Activated naive CD8-positive, alpha-beta T cell (primary cell): ENCODE data around the gene CACNA2D4.
"Not testable (repeated sequence)": the region's sequence is repeated elsewhere in the genome, so short reads cannot be mapped to it uniquely, and the experiment has no call there.

Source experiments
- H3K27ac Mint-ChIP-seq: one replicate; pipeline ENCODE4 v1.8.0; 2021; ENCODE audit warnings: mixed read lengths
- H3K27me3 Mint-ChIP-seq: one replicate; pipeline ENCODE4 v1.8.0; 2021; ENCODE audit warnings: mixed read lengths
- H3K36me3 Mint-ChIP-seq: one replicate; pipeline ENCODE4 v1.8.0; 2021; ENCODE audit warnings: mixed read lengths
- H3K4me1 Mint-ChIP-seq: one replicate; pipeline ENCODE4 v1.8.0; 2021; ENCODE audit warnings: low read depth, mixed read lengths
- H3K4me3 Mint-ChIP-seq: one replicate; pipeline ENCODE4 v1.8.0; 2021; ENCODE audit warnings: mild to moderate bottlenecking, mixed read lengths
- H3K9me3 Mint-ChIP-seq: one replicate; pipeline ENCODE4 v1.8.0; 2021; ENCODE audit warnings: low read depth, mixed read lengths

The CACNA2D4 gene

DNA sequence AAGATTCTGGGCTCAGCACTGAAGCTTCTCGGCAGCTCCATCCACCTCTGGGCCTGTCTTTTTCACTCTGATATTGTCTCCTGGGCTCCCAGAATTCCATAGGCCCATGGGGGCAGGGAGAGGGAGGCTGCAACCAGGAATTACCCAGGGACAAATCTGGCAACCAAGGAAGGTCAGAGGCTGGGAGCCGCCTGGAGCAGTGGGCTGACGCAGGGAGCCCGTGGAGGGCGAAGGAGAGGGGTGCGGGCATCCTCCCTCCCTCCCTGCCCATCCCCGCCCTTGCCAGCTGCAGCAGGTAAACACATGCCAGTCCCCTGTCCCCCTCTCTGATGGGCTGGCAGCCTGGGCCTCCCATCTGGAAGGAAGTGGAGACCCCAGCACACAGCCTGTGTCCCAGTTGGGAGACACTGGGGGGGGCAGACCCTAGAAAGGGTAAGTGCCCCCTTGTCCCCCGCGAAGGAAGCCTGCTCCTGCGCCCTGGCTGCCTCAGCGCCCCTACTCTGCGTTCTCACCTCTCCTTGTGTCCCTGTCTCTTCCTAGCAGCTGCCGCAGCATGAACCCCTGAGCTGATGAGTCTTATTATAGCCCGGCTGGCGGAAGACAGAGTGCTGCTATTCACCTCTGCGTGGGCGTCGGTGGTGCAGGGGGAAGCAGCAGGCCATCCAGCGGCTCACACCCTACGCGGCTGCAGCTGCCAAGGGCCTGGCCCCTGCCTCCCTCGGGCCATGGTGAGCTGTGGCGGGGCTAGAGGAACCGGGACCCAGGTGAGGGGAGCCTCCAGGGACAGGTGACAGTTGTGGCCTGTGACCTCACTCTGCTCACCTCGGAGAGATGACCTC lies 91.4 kb downstream of the CACNA2D4 start:
- no peak overlapping the region for H3K27ac Mint-ChIP-seq
- H3K27me3 Mint-ChIP-seq, result peaks cover 9% of the 10 kb centered on the region
- no peaks in the 10 kb centered on the region for H3K9me3 Mint-ChIP-seq
- H3K4me1 Mint-ChIP-seq, result no peaks in the 10 kb centered on the region
- no peak overlapping the region for H3K4me3 Mint-ChIP-seq
- no peaks in the 10 kb centered on the region for H3K36me3 Mint-ChIP-seq

DNA sequence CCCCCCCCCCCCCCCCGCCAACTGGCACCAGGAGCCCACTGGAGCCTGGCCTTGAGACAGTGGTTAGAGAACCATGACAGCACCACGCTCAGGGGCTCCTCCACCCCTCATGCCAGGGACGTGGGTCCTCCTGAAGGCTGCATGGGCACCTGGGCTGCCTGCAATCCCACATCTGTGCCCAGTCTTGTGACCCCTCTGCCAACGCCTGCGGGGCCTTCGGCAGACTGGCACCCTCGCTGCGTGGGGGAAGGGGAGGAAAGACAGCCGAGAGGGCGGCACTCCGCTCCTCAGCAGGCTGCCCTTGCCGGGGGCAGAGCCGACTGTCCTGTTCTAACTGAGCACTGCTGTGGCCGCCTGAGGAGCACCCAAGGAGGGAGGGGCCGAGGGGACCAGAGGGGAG lies 92.1 kb downstream of the CACNA2D4 start:
- Mint-ChIP-seq H3K27me3 (peaks cover 6% of the 10 kb centered on the region), H3K4me3 (no peak overlapping the region), H3K4me1 (no peaks in the 10 kb centered on the region)

DNA sequence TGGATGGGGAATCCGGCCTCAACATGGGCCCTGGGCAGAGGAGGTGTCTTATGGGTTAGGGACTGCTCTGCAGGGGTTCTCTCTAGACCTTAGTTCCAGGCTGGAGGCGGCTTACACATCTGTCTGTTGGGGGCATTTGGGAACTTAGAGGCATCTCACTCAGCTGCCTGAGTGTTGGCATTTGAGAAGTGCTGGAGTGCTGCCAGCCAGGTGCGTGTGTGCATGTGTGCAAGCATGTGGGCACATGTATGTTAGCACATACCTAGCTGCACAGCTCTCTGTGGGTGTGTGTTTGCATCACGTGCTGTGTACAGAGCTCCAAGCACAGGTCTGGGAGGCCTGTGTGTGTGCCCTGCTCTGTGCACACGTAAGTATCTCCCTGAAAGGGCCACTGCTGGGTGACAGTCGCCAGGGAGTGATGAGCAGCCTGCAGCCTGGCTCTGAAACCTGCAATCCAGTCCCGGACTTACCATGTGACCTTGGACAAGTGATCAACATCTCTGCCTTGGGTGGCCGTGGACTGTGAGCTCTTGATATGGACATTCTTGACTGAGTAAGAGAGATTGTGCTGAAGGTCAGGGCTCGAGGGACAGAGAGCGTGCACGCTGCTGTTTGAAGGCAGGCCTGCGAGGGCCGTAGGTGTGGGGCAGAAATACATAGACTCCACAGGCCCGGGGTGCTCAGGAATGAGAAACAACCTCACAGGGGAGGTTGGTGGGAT lies 92.9 kb downstream of the CACNA2D4 start:
- H3K27ac Mint-ChIP-seq, result no peak overlapping the region
- no peaks in the 10 kb centered on the region for H3K36me3 Mint-ChIP-seq
- peaks cover under 1% of the 10 kb centered on the region for H3K4me1 Mint-ChIP-seq
- peaks cover 6% of the 10 kb centered on the region for H3K27me3 Mint-ChIP-seq
- H3K4me3 Mint-ChIP-seq, result no peak overlapping the region
- H3K9me3 Mint-ChIP-seq, result no peaks in the 10 kb centered on the region

More for the DNA sequence above, 92.1 kb downstream of the CACNA2D4 start:
- Mint-ChIP-seq H3K9me3 (no peaks in the 10 kb centered on the region), H3K27ac (no peak overlapping the region), H3K36me3 (no peaks in the 10 kb centered on the region)

DNA sequence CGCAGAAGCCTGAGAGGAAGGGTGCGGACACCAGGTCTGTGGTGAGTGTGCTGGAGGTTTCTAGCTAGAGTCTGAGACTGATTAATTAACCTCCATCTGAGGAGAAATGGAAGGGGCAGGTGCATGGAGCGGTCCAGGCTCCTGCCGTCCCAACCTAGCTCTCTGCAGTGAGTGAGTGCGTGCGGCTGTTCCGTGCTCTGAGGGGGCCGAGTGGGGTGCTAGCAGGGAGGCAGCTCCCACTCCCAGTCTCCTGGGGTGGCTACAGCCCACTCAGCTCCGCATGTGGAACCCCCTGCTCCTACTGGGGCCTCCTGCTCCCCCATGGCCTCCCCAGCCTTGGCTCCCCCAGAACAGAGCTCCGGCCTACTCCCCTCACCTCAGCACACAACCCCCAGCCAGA lies 95.2 kb downstream of the CACNA2D4 start:
- Mint-ChIP-seq H3K4me1 (peaks cover 2% of the 10 kb centered on the region), H3K27me3 (peaks cover 13% of the 10 kb centered on the region), H3K9me3 (no peaks in the 10 kb centered on the region), H3K36me3 (no peaks in the 10 kb centered on the region), H3K4me3 (no peak overlapping the region), H3K27ac (no peak overlapping the region)

DNA sequence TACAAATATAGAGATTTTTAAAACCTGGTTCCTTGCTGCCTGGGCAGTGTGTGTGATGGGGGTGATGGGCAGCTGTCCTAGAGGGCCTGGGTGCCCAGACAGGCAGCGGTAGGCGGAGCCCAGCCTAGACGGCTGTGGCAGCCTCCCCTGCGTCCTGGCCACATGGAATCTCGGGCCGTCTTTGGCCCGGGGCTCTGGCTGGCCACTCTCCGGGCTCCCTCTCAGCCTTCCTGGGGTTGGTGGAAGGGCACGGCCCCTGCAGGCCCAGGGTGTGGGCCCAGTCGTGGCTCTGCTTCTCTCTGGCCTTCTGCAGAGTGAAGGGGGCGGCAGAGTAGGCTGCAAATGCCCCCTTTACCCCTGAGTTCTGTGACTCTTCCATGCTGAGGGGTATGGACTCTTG lies 95.8 kb downstream of the CACNA2D4 start:
- Mint-ChIP-seq H3K4me3 (no peak overlapping the region), H3K27ac (no peak overlapping the region), H3K27me3 (peaks cover 13% of the 10 kb centered on the region), H3K9me3 (no peaks in the 10 kb centered on the region), H3K4me1 (peaks cover 2% of the 10 kb centered on the region), H3K36me3 (no peaks in the 10 kb centered on the region)

DNA sequence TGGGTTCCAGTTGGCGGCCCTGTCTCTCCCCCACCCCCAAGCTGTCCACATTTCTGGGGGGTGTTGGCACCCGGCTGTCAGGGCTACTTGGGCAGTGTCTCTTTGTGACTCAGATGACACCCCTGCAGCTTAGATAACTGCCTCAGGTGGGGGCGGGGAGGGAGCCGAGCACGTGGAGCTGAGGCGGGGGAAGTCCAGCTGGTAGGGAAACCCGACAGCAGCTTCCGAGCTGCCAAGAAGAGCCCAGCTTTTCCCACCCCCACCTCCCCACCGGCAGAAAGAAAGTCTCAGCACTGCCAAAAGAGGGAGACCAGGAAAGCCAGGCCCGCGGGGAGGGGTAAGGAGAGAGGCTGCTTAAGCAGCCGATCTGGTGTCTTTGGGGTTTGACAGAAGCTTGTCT lies 96.6 kb downstream of the CACNA2D4 start:
- H3K9me3 Mint-ChIP-seq, result no peaks in the 10 kb centered on the region
- H3K27me3 Mint-ChIP-seq, result peaks cover 13% of the 10 kb centered on the region
- H3K4me1 Mint-ChIP-seq, result peaks cover 2% of the 10 kb centered on the region
- H3K36me3 Mint-ChIP-seq, result no peaks in the 10 kb centered on the region
- no peak overlapping the region for H3K4me3 Mint-ChIP-seq
- no peak overlapping the region for H3K27ac Mint-ChIP-seq

DNA sequence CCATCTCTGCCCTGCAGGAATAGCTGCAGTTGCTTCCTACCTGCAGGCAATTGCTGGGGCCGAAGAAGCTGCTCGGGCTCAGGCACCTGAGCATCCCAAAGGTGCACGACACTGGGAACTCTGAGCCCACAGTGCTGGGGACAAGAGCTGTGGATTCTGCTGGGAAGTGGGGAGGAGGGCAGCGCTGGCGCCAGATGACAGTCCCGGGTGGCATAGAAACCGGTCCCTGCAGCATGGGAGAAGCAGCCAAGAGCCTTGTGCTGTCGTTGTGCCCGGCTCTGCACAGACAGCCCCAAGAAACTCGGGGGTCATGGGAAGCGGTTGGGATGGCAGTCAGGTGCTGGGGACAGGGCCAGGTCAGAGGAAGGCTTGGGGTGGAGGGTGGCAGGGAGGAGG lies 97.6 kb downstream of the CACNA2D4 start:
- no peaks in the 10 kb centered on the region for H3K36me3 Mint-ChIP-seq
- peaks cover 13% of the 10 kb centered on the region for H3K27me3 Mint-ChIP-seq
- no peaks in the 10 kb centered on the region for H3K9me3 Mint-ChIP-seq
- peaks cover 2% of the 10 kb centered on the region for H3K4me1 Mint-ChIP-seq
- no peak overlapping the region for H3K4me3 Mint-ChIP-seq
- H3K27ac Mint-ChIP-seq, result no peak overlapping the region

DNA sequence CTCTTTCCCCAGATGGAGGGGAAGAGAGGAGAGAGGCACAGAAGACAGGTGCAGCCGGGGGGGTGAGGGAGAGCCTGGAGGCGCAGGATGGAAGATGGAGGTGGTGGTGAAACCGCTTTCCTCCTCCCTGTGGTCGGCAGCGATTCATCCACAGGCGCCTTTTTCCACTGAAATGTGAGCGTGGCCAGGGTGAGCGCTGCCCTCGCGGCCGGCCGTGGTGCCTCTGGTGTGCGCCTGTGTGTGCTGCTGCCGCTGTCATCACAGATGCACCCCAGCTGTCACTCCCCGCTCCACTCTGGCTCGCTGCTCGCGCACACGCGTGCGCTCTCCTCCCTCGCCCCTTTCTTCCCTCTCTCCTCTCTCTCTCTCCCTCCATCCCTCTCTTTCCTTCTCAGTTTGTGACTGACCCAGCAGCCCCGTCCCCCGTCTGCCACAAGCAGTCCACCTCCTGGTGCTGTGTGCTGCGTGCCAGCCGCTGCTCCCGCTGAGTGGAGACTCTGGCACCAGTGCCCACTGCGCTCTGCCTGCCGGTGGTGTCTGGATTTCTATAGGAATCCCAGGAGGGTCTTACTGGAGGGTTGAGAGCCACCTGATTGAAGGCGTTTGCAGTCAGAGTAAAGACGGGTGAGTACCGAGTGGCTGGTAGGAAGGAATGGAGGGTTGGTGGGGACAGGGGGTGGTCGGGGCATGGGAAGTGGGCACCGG lies 98.1 kb downstream of the CACNA2D4 start, which contains the start of gene LRTM2:
LRTM2 (plus strand) TSS at position 375 of the 705 bp plus-strand sequence. CDS start 7,584 bp downstream, outside the sequence.
- Mint-ChIP-seq H3K27me3 (peaks cover 13% of the 10 kb centered on the region), H3K36me3 (no peaks in the 10 kb centered on the region), H3K9me3 (no peaks in the 10 kb centered on the region), H3K4me1 (peaks cover 2% of the 10 kb centered on the region), H3K4me3 (no peak within 1 kb of the TSS), H3K27ac (no peak within 1 kb of the TSS)

DNA sequence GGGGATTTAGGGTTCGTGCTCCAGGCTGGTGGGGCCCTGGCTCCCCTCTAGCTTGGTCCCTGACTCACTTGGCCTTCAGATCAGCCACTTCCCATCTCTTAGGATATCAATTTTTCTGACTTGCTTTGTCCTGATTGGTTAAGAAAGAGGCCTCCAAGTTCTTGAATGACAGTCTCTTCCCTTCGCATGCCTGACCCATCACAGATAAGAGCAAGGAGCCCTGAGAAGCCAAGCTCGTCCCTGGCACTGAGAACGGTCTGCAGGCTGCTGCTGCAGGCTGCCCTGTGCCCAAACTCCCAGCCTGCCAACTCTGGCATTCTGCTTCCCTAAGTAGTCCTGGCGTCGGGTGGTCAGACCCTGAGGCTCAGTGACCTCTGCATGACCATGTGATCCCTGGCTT lies 98.9 kb downstream of the CACNA2D4 start:
- Mint-ChIP-seq H3K4me3 (no peak overlapping the region), H3K27ac (no peak overlapping the region), H3K4me1 (peaks cover 2% of the 10 kb centered on the region), H3K27me3 (peaks cover 13% of the 10 kb centered on the region), H3K9me3 (no peaks in the 10 kb centered on the region), H3K36me3 (no peaks in the 10 kb centered on the region)

DNA sequence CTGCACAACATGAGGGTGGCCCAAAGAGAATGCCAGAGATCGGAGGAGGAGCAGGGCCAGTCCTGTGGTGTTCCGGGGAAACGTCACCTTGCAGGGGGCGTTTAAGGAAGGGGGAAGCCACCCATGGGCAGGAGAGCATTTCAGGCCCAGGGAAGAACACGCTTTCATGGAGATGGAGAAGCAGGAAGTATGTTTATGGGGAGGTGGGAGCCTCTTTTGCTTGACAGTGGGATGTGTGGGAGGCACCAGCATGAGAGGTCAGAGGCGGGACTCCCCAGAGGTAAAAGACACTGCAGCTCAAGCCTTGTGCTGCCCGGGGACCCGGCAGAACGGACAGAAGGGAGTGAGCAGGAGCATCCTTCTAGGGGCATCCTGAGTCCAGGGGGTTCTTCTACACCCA lies 99.4 kb downstream of the CACNA2D4 start:
- H3K4me3 Mint-ChIP-seq, result no peak overlapping the region
- no peaks in the 10 kb centered on the region for H3K36me3 Mint-ChIP-seq
- H3K27me3 Mint-ChIP-seq, result peaks cover 13% of the 10 kb centered on the region

DNA sequence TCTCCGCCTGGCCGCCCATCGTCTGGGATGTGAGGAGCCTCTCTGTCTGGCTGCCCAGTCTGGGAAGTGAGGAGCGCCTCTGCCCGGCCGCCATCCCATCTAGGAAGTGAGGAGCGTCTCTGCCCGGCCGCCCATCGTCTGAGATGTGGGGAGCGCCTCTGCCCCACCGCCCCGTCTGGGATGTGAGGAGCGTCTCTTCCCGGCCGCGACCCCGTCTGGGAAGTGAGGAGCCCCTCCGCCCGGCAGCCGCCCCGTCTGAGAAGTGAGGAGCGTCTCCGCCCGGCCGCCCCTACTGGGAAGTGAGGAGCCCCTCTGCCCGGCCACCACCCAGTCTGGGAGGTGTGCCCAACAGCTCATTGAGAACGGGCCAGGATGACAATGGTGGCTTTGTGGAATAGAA lies 100.5 kb downstream of the CACNA2D4 start:
- H3K4me1 Mint-ChIP-seq, H3K4me3 Mint-ChIP-seq, H3K9me3 Mint-ChIP-seq, H3K36me3 Mint-ChIP-seq, H3K27ac Mint-ChIP-seq: not testable (repeated sequence)
- peaks cover 11% of the 10 kb centered on the region for H3K27me3 Mint-ChIP-seq

More for the DNA sequence above, 99.4 kb downstream of the CACNA2D4 start:
- Mint-ChIP-seq H3K9me3 (no peaks in the 10 kb centered on the region), H3K27ac (no peak overlapping the region), H3K4me1 (peaks cover 2% of the 10 kb centered on the region)

DNA sequence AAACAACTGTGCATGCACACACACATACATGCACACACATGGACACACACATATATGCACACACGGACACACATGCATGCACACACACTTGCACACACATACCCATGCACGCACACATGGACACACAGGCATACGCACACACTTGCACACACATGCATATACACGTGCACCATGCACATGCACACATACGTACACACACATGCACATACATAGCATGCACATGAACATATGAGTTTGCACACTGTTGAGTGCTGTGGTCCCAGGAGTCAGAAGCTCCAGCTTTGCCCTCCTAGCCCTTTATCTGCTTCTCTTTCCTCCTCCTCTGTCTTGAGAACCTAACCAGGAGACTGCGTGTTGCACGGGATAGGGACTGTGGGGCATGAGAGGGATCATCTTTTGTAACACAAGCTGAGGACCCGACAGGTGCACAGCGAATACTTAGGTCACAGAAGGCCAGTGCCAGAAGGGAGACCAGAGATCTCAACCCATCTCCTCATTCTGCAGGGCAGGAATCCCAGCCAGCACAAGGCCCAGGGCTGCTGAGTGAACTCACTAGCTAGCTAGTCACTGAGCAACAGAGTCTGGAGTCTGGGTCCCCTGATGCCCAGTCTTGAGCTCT lies 101.6 kb downstream of the CACNA2D4 start:
- Mint-ChIP-seq H3K27me3 (peaks cover 11% of the 10 kb centered on the region), H3K4me3 (no peak overlapping the region), H3K9me3 (no peaks in the 10 kb centered on the region)

DNA sequence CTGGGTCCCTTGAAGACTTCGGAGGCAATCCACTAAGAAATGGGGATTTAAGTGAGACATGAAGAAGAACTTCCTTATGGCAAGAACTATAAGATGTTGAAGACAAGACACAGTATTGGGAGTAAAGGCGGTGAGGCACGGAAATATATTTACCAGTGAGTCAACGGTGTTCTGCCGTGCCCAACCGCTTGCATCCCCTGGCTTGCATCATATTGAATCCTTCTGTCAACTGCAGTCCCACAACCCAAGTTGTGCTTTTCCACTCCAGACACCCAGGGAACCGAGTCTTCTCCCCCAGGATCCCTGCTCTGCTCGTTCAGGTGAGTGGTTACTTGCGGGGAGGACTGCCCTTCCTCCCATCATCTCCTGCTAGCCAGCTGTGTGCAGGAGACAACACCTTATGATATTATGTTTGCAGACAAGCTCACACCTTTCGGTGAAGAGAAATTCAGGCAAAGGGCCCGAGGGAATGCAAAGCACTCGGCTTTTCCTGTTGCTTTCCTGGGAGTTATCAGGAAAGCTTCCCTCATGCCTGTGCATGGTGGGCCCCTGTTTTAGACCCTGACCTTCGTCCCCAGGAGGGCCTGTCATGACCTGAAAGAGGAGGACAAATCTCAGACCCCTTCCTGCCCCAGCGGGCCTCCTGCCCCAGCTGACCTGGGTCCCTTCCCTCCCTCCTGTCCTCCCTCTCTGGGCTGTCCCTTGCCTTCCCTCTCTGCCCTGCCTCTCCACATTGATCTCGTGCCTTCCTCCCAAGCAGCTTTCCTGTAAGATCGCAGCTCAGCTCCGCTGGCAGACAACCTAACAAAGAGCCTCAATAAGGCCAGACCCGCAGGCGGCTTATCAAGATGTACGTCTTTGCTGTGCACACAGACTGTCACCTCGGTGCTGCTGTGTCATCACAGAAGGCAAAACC lies 102.4 kb downstream of the CACNA2D4 start:
- Mint-ChIP-seq H3K36me3 (no peaks in the 10 kb centered on the region), H3K27me3 (peaks cover 11% of the 10 kb centered on the region), H3K4me1 (peaks cover 6% of the 10 kb centered on the region), H3K27ac (no peak overlapping the region), H3K4me3 (no peak overlapping the region), H3K9me3 (no peaks in the 10 kb centered on the region)

More for the DNA sequence above, 101.6 kb downstream of the CACNA2D4 start:
- H3K27ac Mint-ChIP-seq, result no peak overlapping the region
- H3K4me1 Mint-ChIP-seq, result peaks cover 4% of the 10 kb centered on the region
- H3K36me3 Mint-ChIP-seq, result no peaks in the 10 kb centered on the region

DNA sequence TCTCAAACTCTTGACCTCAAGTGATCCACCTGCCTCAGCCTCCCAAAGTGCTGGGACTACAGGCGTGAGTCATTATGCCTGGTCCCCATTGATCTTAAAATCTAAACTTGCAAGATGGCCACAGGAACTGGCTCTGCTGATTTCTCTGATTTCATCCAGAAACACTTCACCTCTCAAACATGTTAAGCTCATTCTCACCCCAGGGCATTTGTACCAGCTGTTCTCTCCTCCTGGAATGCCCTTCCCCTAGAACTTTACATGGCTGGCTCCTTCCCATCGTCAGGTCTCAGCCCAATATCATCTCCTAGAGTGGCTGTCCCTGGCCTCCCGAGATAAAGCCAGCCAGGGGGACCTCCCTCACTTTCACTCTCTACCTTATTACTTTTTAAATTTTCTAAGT lies 103.3 kb downstream of the CACNA2D4 start:
- no peak overlapping the region for H3K4me3 Mint-ChIP-seq
- H3K36me3 Mint-ChIP-seq, result no peaks in the 10 kb centered on the region
- peaks cover 6% of the 10 kb centered on the region for H3K27me3 Mint-ChIP-seq
- H3K4me1 Mint-ChIP-seq, result peaks cover 8% of the 10 kb centered on the region
- no peak overlapping the region for H3K27ac Mint-ChIP-seq
- H3K9me3 Mint-ChIP-seq, result no peaks in the 10 kb centered on the region
